Measurements from ENCODE around the gene FMNL2.

GRCh38 chr2:152380261-152381055 is 45.5 kb downstream of the FMNL2 start:
- no peak for TF ChIP-seq POLR2A (IDR thresholded peaks at IDR 0.05)
- no peak for TF ChIP-seq CTCF (IDR thresholded peaks at IDR 0.05 in 4 of 5, conservative IDR thresholded peaks at IDR 0.05 in 1 of 5)

Data from gastrocnemius medialis (tissue), 4 donors.